HepG2 (cell line): ENCODE measurements around the gene RAD17. TPM values are rescaled to one million over a fixed set of nuclear protein-coding genes. Genes with fewer than 3 reads are reported as not detected.

Source experiments
- ADNP ChIP-seq: sonication (generic); formaldehyde crosslinking; IDR thresholded peaks from 2 replicates; pipeline ENCODE4 v1.4.0; 2020; ENCODE audit warnings: missing genetic modification reagents
- CSRNP2 ChIP-seq: sonication (generic); formaldehyde crosslinking; conservative IDR thresholded peaks from 2 replicates; pipeline ENCODE4 v1.8.0; 2022; ENCODE audit warnings: low read depth, missing genetic modification reagents
- FOXA1 ChIP-seq, 2 experiments: fragments of 450-650 bp in 1 of 2; sonication (generic) in 1 of 2; formaldehyde crosslinking in 1 of 2; IDR thresholded peaks; 2 replicates each; pipeline versions ENCODE4 v1.4.0 to v1.6.1; 2016 to 2020; ENCODE audit warnings: missing genetic modification reagents in 1 of 2
- NFYB ChIP-seq: sonication (generic); formaldehyde crosslinking; IDR thresholded peaks from 2 replicates; pipeline ENCODE4 v1.4.0; 2020; ENCODE audit warnings: missing genetic modification reagents
- THRA ChIP-seq: sonication (generic); formaldehyde crosslinking; IDR thresholded peaks from 2 replicates; pipeline ENCODE4 v1.4.0; 2020; ENCODE audit warnings: missing genetic modification reagents, borderline replicate concordance
- ZBTB1 ChIP-seq: sonication (generic); formaldehyde crosslinking; IDR thresholded peaks from 2 replicates; pipeline ENCODE4 v1.4.0; 2020; ENCODE audit warnings: missing genetic modification reagents, borderline replicate concordance
- polyA plus RNA-seq, 8 experiments: library from polyadenylated mRNA; depleted of rRNA in 3 of 8; stranded (reverse) in 7 of 8; unstranded in 1 of 8; fragments of >200 nt; fragmentation: Illumina TruSeq in 4 of 8; extraction: Trizol in 4 of 8; gene quantifications; 2 replicates each; pipeline versions ENCODE4 v1.2.1 to v1.2.3, GENCODE V29; 2011 to 2016; ENCODE audit warnings: low read depth in 4 of 8, missing spikeins in 1 of 8, mixed read lengths in 1 of 8; ENCODE audit not compliant: insufficient read depth in 1 of 8
- total RNA-seq, 5 experiments: library from RNA; depleted of rRNA; stranded (reverse); fragments of >200 nt; fragmentation: Illumina TruSeq; extraction: Trizol; gene quantifications; 2 replicates each; pipeline ENCODE4 v1.2.3, GENCODE V29; 2016; ENCODE audit warnings: low read depth in 1 of 5
- TF ChIP-seq, protein P1 (sequence below): sonication (generic); formaldehyde crosslinking; IDR thresholded peaks from 2 replicates; pipeline ENCODE4 v1.8.0; 2023; ENCODE audit warnings: mild to moderate bottlenecking, missing genetic modification reagents
- TF ChIP-seq, protein P2 (sequence below): sonication (generic); formaldehyde crosslinking; IDR thresholded peaks from 2 replicates; pipeline ENCODE4 v1.4.0; 2020; ENCODE audit warnings: low read depth, mild to moderate bottlenecking, missing genetic modification reagents
- TF ChIP-seq, protein P3 (sequence below), 2 experiments: sonication (generic) in 1 of 2; formaldehyde crosslinking in 1 of 2; IDR thresholded peaks; 2 replicates each; pipeline versions ENCODE4 v1.4.0 to v1.6.1; 2016 to 2020; ENCODE audit warnings: borderline replicate concordance in 1 of 2, low read depth in 1 of 2, mild to moderate bottlenecking in 1 of 2, missing genetic modification reagents in 1 of 2
- TF ChIP-seq, protein P4 (sequence below), 2 experiments: sonication (generic) in 1 of 2; formaldehyde crosslinking in 1 of 2; IDR thresholded peaks; 2 replicates each; pipeline versions ENCODE4 v1.5.1 to v1.6.1; 2011 to 2020; ENCODE audit warnings: borderline replicate concordance in 1 of 2, low read depth in 1 of 2, low read length in 1 of 2, mild to moderate bottlenecking in 1 of 2, missing genetic modification reagents in 1 of 2, moderate library complexity in 1 of 2

The RAD17 gene
- total and polyA plus RNA-seq, 2 of the 13 experiments (the other 11 are each of a cell fraction or from before 2014, with no cell fraction given): 24.0 to 25.9 TPM

DNA sequence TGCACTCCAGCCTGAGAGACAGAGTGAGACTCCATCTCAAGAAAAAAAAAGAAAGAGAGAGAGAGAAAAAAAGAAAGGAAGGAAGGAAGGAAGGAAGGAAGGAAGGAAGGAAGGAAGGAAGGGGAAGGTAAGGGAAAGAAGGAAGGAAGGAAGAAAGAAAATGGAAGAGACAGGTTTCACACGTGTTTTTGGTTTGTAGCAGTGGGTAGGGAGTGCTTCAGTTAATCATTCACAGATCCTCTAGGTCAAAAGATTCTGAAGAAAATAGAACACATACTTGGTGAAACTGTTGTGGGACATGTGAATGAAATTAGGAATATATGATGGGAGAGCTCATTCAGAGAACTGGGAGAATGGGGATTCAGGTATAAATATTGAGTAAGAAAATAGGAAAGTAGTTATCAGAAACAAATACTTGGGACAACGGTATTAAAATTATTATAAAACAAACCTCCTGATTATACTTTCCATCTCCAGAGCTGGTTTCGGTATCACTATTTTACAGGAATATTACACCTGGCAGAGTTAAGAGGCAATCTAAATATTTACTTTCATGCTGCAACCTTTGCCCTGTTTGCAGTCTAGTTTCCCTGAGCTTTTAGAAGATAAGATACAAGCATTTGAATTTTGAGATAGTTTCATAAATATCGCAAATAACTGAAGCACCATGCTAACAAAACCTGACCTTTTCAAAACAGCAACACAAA is 82.5 kb downstream of the RAD17 start (continued):
- TF ChIP-seq CSRNP2 (CRISPR knock-in tag): no peak
- no peak for TF ChIP-seq FOXA1 (IDR thresholded peaks at IDR 0.05)
- TF ChIP-seq FOXA1 (CRISPR knock-in tag; IDR thresholded peaks at IDR 0.05): peak; percentile 78
- no peak for TF ChIP-seq NFYB
- TF ChIP-seq, protein P1, sequence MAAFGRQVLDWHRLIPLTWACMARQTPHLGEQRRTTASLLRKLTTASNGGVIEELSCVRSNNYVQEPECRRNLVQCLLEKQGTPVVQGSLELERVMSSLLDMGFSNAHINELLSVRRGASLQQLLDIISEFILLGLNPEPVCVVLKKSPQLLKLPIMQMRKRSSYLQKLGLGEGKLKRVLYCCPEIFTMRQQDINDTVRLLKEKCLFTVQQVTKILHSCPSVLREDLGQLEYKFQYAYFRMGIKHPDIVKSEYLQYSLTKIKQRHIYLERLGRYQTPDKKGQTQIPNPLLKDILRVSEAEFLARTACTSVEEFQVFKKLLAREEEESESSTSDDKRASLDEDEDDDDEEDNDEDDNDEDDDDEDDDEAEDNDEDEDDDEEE (CRISPR knock-in tag): no peak
- no peak for TF ChIP-seq ZBTB1 (CRISPR knock-in tag)
- peak; percentile 56; the same call in 1 of the 2 replicates for TF ChIP-seq THRA (CRISPR knock-in tag)
- TF ChIP-seq ADNP (CRISPR knock-in tag): no peak
- TF ChIP-seq, protein P2, sequence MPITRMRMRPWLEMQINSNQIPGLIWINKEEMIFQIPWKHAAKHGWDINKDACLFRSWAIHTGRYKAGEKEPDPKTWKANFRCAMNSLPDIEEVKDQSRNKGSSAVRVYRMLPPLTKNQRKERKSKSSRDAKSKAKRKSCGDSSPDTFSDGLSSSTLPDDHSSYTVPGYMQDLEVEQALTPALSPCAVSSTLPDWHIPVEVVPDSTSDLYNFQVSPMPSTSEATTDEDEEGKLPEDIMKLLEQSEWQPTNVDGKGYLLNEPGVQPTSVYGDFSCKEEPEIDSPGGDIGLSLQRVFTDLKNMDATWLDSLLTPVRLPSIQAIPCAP (CRISPR knock-in tag): no peak
- TF ChIP-seq, protein P3, sequence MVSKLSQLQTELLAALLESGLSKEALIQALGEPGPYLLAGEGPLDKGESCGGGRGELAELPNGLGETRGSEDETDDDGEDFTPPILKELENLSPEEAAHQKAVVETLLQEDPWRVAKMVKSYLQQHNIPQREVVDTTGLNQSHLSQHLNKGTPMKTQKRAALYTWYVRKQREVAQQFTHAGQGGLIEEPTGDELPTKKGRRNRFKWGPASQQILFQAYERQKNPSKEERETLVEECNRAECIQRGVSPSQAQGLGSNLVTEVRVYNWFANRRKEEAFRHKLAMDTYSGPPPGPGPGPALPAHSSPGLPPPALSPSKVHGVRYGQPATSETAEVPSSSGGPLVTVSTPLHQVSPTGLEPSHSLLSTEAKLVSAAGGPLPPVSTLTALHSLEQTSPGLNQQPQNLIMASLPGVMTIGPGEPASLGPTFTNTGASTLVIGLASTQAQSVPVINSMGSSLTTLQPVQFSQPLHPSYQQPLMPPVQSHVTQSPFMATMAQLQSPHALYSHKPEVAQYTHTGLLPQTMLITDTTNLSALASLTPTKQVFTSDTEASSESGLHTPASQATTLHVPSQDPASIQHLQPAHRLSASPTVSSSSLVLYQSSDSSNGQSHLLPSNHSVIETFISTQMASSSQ (IDR thresholded peaks at IDR 0.05; ENCODE audit: low read depth): no peak
- TF ChIP-seq, protein P3 (CRISPR knock-in tag; IDR thresholded peaks at IDR 0.05; ENCODE audit: borderline replicate concordance): peak; percentile 42; the same call in 1 of the 2 replicates
- TF ChIP-seq, protein P4, sequence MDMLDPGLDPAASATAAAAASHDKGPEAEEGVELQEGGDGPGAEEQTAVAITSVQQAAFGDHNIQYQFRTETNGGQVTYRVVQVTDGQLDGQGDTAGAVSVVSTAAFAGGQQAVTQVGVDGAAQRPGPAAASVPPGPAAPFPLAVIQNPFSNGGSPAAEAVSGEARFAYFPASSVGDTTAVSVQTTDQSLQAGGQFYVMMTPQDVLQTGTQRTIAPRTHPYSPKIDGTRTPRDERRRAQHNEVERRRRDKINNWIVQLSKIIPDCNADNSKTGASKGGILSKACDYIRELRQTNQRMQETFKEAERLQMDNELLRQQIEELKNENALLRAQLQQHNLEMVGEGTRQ (IDR thresholded peaks at IDR 0.05; ENCODE audit: low read depth, low read length): no peak
- TF ChIP-seq, protein P4 (CRISPR knock-in tag; IDR thresholded peaks at IDR 0.05; ENCODE audit: borderline replicate concordance): no peak
